Fibroblast of the aortic adventitia (primary cell): Measurements from ENCODE around the gene KASH5. TPM values are rescaled to one million over a fixed set of nuclear protein-coding genes. Genes with fewer than 3 reads are reported as not detected.
"Not testable (repeated sequence)": the region's sequence is repeated elsewhere in the genome, so short reads cannot be mapped to it uniquely, and the experiment has no call there.

Experiments used
- DNase-seq: peaks from one replicate; pipeline ENCODE4 v3.0.0-alpha.2; 2010; ENCODE audit warnings: low read depth
- H3K4me3 ChIP-seq: 2 replicates; pipeline ENCODE4 v1.5.1; 2011; ENCODE audit warnings: low read depth, mild to moderate bottlenecking, control low read depth, low read length, moderate library complexity
- total RNA-seq: library from RNA; depleted of rRNA; stranded (reverse); fragments of >200 nt; gene quantifications from 2 replicates; pipeline ENCODE4 v1.2.3, GENCODE V29; 2012; ENCODE audit warnings: low replicate concordance
- TF ChIP-seq, protein P1 (sequence below): IDR thresholded peaks from 2 replicates; pipeline ENCODE4 v1.5.1; 2011; ENCODE audit warnings: mild to moderate bottlenecking, low read length, control low read depth, inconsistent platforms; ENCODE audit not compliant: insufficient read depth

The KASH5 gene
- total RNA-seq, 1 donor, result not detected

DNA sequence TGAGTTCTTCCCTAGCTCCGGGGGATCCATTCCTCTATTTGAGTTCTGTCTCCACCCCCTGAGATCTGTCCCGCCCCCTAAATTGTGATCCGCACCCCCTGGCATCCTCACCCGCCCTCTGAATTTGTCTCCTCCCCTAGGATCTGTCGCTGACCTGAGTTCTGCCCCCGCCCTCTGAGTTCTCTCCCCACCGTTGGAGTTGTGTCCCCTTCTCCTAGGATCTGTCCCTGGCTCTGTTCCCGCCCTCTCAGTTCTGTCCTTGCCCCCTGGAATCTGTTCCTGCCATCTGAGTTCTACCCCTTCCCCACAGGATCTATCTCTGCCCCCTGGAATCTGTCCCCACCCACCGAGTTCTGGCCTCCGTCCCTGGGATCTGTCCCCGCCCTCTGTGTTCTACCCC, 54.3 kb downstream of the KASH5 start:
- DNase-seq, result no peak
- peak overlapping the region; percentile 28 for H3K4me3 ChIP-seq
- TF ChIP-seq, protein P1, sequence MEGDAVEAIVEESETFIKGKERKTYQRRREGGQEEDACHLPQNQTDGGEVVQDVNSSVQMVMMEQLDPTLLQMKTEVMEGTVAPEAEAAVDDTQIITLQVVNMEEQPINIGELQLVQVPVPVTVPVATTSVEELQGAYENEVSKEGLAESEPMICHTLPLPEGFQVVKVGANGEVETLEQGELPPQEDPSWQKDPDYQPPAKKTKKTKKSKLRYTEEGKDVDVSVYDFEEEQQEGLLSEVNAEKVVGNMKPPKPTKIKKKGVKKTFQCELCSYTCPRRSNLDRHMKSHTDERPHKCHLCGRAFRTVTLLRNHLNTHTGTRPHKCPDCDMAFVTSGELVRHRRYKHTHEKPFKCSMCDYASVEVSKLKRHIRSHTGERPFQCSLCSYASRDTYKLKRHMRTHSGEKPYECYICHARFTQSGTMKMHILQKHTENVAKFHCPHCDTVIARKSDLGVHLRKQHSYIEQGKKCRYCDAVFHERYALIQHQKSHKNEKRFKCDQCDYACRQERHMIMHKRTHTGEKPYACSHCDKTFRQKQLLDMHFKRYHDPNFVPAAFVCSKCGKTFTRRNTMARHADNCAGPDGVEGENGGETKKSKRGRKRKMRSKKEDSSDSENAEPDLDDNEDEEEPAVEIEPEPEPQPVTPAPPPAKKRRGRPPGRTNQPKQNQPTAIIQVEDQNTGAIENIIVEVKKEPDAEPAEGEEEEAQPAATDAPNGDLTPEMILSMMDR, result no peak

DNA sequence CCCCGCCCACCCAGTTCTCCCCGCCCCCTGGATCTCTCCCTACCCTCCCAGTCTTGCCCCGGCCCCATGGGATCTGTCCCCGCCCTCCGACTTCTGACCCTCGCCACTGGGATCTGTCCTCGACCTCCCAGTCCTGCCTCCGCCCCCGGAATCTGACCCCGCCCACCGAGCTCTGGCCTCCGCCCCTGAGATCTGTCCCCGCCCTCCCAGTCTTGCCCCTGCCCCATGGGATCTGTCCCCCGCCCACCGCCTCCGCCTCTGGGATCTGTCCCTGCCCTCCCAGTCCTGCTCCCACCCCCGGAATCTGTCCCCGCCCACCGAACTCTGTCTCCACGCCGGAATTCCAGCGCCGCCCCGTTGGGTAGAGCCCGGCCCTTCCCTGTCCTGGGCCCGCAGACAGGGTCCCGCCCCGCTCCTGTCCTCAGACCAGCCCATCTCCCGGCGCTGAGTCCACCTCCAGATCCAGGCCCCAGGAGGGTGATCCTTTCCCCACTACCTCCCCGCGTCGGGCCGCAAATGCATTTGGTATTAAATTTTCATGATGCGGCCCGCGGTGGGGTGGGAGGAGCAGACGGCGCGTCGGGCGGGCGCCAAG, 54.8 kb downstream of the KASH5 start:
- TF ChIP-seq, protein P1, result no peak
- peak; percentile 80 for DNase-seq
- peak overlapping the region; percentile 75 for H3K4me3 ChIP-seq

DNA sequence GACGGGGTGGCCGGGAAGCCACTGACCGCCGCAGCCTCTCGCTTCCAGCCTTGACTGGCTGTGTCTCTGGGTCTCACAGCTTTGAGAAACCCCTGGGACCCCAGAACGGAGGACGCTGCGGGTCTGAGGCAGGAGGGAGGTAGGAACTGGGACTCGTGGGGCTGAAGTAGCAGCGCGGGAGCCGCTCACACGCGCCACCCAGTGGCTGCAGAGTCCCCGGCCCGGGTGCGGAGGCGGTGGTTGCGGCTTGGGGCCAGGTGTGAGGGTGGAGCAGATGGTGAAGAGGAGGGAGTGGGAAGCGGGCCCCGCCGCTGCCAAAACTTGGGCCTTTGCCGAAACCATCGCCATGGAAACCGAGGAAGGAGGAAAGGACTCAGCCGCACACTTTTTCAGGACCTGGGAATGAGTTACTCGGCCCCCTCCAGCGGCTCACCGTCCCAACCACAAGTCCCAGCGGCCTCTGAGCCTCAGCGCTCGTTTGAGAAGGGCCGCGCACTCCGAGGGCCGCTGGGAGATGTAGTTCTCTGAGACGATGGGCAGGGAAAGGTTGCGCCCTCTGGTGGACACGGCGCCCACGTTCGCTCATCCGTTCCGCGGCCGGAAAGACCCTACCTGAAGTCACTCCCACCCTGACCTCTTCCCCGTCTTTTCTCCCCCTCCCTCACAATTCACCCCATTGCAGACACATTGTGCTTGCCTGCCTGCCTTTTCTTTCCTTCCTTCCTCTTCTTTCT, 55.5 kb downstream of the KASH5 start:
- TF ChIP-seq, protein P1, result peak; percentile 94
- DNase-seq, result peak; percentile 96
- H3K4me3 ChIP-seq, result peak overlapping the region; percentile 75

DNA sequence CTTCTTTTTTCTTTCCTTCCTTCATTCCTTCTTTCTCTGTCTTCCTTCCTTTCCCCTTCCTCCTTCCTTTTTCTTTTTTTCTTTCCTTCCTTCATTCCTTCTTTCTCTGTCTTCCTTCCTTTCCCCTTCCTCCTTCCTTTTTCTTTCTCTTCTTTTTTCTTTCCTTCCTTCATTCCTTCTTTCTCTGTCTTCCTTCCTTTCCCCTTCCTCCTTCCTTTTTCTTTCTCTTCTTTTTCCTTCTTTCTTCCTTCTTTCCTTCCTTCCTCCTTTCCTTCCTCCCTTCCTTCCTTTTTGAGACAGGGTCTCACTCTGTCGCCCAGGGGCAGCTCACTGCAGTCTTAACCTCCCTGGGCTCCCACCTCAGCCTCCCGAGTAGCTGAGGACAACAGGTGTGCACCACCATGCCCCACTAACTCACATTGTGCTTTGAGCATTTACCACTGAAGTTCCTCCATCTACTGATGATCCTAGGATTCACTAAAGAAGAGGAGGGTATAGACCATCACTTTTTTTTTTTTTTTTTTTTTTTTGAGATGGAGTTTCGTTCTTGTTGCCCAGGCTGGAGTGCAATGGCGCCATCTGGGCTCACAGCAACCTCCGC, 56.2 kb downstream of the KASH5 start:
- H3K4me3 ChIP-seq, DNase-seq: not testable (repeated sequence)

DNA sequence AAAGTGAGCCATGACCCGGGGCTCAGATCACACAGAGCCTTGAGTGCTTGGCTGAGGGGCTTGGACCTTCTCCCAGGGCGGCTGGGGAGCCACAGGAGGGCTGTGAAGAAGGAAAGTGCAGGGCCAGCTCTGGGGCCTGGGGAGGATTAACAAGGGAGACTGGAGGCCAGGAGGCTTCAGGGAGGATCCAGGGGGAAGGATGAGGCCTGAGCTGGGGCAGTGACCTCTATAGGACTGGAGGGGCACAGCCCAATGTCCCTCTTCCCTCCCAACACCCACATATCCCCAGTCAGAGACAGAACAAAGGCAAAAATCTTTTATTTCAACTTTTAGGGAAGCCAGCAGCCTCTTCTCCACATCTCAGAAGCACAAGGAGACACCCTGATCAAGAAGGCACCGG, 57.9 kb downstream of the KASH5 start:
- no peak for DNase-seq
- no peak overlapping the region for H3K4me3 ChIP-seq
- TF ChIP-seq, protein P1, result no peak

DNA sequence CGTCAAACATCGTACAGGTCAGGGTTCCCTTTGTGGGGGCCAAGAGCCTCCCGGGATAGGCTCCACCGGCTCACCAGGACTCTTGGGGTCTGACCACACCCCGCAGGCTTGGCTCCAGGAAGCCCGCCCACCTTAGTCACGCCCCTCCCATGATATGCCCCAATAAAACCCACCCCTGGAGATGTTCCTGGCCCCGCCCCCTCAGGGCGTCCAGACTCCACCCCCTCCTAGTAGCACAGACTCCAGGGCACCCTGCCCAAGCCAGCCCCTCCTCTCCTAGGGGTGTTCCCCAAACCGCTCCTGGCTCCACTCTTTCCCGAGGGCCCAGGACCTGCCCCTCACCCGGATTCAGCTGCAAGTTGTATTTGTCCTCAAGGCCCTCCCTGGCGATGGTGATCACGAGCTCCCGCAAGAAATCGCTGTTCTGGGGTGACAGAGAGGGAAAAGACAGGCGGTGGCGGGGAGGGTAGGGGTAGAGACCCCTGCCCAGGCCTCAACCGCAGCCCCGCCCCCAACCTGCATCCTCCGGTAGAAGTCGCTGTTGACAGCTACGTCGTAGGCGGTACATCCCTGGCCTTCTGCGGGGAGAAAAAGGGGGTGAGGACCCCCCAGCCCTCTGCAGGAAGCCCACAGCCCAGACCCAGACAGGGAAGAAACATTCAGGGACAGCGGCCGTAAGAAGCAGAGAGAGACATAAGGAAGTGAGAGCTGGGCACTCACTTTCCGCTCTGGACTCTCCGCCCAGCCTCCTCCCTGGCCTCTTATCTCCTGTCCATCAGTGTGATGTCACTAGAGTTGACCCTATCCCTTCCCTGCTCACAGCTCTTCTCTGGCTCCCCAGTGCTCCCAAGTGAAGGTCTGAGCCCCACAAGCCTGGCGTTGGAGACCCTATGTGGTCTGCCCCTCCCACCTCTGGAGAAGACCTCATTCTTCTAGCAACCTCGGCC, 59.7 kb downstream of the KASH5 start:
- TF ChIP-seq, protein P1, result no peak
- peak; percentile 20 for DNase-seq
- no peak overlapping the region for H3K4me3 ChIP-seq
